ENCODE measurements around the gene RNF103. TPM values are rescaled to one million over a fixed set of nuclear protein-coding genes. Genes with fewer than 3 reads are reported as not detected.

Gene RNF103
- total RNA-seq, 1 donor from 2014 or later: 39.0 TPM

- peak; percentile 46 for DNase-seq
These were observed 57.4 kb downstream of the RNF103 start for GRCh38 chr2:86566158-86566820.

GRCh38 chr2:86563650-86564061 is 60.0 kb downstream of the RNF103 start:
- DNase-seq: no peak

- DNase-seq: peak; percentile 99
These were observed 60.6 kb downstream of the RNF103 start, which contains the start of gene CHMP3 for GRCh38 chr2:86562922-86563649. TSS of gene CHMP3 (minus strand) at chr2:86563443. CDS start at chr2:86563348, 95 bp downstream.

DNA sequence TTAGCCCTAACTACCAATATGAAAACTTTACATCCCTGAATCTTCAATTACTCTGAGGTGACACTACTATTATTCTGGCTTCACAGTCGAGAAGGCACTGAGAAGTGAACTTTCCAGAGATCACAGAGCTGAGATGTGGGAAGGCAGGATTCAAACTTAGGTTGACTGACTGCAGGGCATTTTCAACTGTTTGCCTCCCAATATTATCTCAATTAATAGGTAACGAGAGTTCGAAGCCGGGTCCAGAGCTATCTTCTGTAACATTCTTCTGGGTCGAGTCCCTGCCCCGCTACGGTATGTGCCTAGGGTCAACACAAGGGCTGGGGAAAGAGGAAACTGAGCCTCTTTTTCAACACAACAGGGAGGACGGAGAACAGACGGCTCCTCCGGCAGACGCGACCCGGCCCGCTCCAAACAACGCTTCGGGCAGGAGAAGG is 61.2 kb downstream of the RNF103 start:
- DNase-seq: no peak

DNA sequence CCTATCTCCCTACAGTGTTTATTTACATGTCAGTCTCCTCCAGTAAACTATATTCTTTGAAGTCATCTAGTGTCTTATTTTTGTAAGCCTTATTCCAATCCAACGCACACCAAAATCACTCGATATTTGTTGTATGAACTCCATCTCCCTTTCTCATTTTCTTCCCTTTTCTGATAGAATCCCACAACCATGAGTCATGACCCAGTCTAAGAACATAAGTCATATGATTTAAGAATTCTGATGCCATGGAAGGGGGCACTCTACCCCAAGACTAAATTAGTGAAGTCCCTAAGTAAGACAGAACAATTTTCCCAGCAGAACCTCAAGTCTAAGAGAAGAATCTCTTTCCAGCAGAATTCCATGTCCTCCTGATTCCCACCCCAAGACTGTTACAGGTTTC is 65.8 kb downstream of the RNF103 start:
- no peak for DNase-seq

GRCh38 chr2:86556508-86556907 is 67.2 kb downstream of the RNF103 start:
- no peak for DNase-seq

Other genes with a start within 250 kb of the RNF103 start
- gene KDM3A, start 182.5 kb downstream of the RNF103 start, total RNA-seq: 93.8 TPM
- gene CHMP3, start 60.4 kb downstream of the RNF103 start, total RNA-seq: 95.5 TPM
- gene RMND5A, start 96.4 kb upstream of the RNF103 start, total RNA-seq: 76.5 TPM
- gene CD8A, start 167.0 kb upstream of the RNF103 start, total RNA-seq: 0.72 TPM
- gene CD8B, start 238.0 kb upstream of the RNF103 start, total RNA-seq: 1.0 TPM